GM18498 (cell line): Measurements from ENCODE around the gene ZCCHC4.
"Not testable (repeated sequence)": the region's sequence is repeated elsewhere in the genome, so short reads cannot be mapped to it uniquely, and the experiment has no call there.

Source experiments
- ATAC-seq: cut with Tn5 transposase; IDR thresholded peaks from one replicate; pipeline ENCODE4 v1.9.1; 2021; ENCODE audit warnings: mild to moderate bottlenecking, moderate library complexity; ENCODE audit not compliant: unreplicated experiment

The ZCCHC4 gene

DNA sequence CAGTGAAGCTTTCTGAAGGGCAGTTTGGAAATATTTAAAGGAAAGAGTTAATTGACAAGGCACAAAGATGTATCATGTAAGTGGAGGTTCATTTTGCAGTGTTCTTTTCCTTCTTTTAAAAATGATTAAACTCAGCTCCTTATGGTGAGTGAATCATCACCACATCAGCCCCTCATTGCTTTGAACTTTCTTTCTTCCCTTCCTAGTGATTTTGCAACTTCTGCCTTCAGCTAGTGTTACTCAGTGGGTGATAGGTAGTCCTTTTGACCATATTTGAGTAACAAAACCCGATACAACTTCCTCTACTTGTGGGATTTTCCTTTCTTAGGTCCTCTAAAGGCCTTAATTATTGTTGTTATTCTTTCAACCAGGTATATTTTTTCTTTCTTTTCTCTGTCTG is 8.2 kb downstream of the ZCCHC4 start:
- no peak for ATAC-seq

DNA sequence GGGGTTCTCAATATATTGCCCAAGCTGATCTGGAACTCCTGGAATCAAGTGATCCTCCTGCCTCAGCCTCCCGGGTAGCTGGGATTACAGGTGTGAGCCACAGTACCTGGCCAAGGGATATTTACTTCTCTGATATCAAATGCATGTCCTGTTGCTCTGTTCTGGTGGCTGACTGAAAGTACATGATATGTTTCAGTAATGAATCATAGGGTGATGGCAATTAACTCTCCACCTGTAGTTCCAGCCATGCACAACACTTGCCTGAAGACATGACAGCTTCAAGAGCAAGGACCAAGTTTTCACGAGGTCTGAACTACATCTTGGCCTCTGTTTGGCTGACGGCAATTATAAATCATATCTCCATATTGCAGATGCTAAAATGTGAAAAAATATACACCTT is 9.1 kb downstream of the ZCCHC4 start:
- ATAC-seq, result no peak

DNA sequence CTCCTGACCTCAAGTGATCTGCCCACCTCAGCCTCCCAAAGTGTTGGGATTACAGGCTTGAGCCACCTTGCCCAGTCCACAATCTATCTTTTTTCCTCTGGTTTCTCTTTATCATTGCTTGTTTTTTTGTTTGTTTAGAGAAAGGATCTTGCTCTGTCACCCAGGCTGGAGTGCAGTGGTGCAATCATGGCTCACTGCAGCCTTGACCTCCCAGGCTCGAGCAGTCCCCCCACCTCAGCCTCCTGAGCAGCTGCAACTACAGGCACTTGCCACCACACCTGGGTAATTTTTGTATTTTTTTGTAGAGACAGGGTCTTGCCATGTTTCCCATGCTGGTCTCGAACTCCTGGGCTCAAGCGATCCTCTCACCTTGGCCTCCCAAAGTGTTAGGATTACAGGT is 15.9 kb downstream of the ZCCHC4 start:
- not testable (repeated sequence) for ATAC-seq

DNA sequence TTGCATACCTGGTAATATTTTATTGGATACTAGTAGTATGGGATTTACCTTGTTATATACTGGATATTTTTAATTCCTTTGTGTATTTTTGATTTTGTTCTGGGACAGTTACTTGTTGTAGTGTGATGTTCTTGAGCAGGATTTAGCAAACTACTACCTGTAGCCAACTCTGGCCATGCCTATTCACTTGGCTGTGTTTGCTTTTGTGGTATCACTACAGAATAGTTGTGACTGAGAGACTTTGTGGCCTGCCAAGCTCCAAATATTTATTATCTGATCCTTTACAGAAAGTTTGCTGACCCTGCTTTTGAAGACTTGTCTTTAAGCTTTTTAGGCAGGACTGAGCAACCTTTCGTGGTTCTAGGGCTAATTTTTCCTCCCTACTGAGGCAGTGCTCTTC is 17.8 kb downstream of the ZCCHC4 start:
- no peak for ATAC-seq

DNA sequence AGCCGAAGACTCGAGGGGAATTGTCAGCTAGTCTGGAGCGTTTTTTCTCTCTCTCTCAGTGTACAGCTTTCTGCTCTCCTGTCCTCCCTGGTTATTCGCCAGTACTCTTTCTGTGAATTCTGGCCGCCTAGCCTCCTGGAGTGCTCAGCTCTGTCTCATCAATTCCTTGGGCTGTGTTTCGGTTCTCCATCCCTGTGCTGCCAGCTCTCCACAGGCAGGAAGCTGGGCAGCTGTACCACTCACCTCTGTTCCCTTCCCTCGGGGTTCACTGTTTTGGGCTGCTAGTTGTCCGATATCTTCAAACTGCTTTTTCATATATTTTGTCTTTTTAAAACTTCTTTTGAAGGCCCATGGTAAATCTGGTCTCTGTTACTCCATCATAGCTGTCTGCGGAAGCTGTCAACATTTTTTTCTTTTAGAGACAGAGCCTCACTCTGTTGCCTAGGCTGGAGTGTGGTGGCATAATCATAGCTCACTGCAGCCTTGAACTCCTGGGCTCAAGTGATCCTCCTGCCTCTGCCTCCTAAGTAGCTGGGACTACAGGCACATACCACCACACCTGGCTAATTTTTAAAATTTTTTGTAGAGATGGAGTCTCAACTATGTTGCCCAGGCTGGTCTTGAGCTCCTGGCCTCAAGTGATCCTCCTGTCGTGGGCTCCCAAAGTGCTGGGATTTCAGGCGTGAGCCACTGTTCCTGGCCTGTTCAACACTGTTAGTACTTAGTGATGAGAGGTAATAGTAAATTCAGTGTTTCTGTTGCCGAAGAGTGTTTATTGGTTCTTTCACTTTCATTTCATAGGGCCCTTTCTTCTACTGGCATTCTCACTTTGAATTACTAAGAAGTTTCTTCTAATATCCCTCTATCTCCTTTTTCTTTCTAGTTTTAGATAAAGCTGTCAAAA is 18.6 kb downstream of the ZCCHC4 start:
- peak; percentile 87 for ATAC-seq

DNA sequence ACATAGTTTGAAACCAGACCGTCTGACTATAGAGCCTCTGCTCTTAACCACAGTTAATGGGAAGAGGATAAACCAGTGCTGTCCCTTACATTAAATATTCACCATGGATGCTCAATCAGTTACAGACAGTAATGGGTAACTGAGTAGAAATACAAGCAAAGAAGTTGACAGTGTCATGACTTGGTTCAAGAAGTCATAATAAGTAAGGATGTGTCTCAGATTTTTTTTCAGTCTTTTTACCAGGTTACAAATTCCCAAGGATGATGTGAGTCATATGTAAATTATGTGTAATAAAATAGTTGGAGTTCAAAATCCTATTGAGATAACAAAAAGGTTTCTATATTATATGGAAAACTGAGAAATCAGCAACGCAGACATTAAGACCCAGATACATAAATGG is 31.1 kb downstream of the ZCCHC4 start:
- no peak for ATAC-seq

DNA sequence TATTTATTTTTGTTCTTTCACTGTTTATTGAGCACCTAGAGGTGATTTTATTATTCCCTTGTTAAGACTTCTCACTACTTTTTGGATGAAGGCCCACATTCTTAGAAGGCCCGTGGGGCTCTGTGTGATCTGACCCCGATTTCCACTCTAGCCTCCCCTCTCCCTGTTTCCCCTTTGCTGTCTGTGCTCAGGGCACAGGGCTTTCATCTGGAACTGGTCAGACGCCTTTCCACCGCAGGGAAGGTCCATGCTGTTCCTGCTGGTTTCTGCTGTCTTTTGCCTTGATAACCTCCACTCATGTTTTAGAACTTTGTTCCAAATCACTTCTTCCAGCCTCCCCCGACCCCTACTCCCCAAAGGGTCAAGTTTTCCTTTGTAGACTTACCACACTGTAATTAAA is 33.2 kb downstream of the ZCCHC4 start:
- no peak for ATAC-seq

DNA sequence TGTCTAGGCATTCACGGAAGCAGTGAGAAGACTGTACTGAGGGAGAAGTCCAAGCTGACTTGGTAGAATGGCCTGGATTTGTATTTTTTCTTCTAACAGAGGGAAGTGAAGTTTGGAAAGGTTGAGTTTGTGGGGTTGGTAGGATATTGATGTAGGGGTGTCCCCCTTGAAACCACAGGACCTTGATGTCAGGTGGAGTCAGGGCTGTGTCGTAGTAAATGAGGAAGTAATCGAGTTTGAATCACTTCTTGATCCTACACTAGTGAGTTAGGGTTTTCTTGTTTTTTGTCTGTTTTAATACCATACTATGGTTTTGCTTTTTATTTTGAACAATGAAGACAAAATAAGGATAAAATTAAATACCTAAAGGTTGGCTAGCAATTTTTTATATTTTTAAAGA is 34.3 kb downstream of the ZCCHC4 start:
- ATAC-seq, result no peak

DNA sequence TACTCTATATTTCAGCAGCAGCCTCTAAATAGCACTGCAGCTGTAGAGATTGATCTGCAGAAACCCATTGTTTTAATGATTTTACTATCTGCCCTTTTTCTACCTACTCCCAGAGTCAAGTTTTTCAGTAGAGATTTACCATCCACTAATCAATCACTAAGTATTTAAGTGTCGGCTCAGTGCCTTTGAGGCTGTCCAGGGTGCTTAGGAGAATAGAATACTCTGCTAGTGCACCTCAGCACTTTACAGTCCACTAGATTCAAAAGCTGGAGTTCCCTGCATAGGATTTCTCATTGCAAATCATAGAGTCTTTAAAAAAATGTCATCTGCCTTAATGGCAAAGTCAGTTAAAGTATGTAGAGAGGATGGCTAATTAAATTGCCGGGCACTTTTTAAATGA is 34.9 kb downstream of the ZCCHC4 start:
- no peak for ATAC-seq

DNA sequence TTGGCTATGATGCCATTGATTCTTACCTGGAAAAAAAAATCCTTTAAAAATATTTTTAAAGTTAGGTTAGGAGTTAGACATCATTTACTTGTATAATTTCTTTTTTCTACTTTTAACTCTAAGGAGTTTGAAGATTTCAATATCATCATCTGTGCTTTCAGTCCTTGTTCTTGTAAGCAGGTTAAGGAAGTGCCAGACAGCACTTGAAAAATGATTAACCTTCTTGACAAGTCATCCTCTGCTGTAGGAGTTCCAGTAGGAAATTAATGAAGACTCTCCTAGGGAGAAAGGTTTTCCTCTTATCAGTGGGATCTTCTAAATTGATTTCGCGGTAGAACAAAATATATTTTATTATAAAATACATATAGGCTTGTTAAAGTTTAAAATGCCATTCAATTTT is 35.4 kb downstream of the ZCCHC4 start:
- ATAC-seq, result no peak

DNA sequence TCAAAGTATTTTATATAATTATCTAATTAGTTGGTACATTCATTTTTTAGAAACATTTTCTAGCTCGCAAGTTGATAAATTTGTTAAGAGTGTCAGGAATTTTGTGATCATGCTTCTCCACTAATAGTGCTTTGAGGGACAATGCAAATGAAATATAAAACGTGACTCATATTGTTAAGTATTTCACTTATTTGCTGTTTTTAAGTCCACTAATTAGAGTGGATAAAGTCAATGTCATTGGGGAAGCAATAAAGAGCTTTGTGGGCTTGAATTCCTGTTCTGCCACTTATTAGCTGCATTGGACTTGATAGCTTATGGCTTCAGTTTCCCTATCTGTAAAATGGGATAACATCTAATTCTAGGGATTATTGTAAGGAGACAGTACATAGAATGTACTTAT is 38.0 kb downstream of the ZCCHC4 start:
- ATAC-seq, result no peak

DNA sequence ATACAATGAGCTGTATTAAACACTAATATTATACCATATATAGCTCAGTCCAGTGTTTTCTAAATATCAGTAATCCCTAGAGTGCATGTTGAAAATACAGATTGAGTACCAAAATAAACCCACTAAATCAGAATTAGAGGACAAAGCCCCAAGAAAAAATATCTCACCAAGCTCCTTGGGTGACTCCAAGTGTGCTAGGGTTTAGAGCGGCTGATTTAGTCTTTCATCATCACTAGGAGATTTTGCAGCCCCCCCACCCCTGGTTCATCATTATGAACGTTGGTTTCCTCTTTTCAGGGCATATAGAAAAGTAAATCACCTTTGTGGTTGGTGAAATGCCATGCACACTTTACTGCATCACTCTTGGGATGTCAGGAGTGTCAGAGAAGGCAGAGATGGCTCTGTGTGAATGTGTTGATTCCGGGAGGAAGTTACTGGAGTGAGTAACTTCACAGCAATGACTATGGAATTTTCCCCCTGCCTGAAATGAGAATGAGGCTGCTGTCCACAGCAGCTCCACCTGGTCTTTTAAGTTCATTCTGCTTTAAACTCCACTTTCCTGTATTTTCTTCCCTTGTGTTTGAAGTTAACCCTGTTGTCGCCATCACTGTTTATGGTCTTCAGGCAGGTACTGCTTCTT is 39.3 kb downstream of the ZCCHC4 start:
- ATAC-seq, result no peak

DNA sequence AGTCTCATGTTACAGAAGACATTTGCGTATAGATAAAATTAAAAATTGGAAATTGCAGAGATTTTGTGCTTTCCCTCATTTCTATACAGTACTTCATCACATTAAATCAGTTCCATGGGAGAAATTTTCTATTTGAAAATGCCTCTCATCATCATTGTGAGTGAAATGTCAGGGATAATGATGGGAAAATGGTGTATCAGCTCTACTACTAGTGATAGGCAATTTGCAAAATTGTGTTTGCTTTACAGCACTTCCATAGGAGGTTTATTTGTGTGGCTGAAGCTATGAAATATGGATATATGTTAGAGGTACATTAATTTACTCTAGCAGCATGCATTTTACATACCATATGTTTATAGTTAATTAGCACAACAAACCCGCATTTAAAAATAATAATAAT is 43.5 kb downstream of the ZCCHC4 start:
- no peak for ATAC-seq

DNA sequence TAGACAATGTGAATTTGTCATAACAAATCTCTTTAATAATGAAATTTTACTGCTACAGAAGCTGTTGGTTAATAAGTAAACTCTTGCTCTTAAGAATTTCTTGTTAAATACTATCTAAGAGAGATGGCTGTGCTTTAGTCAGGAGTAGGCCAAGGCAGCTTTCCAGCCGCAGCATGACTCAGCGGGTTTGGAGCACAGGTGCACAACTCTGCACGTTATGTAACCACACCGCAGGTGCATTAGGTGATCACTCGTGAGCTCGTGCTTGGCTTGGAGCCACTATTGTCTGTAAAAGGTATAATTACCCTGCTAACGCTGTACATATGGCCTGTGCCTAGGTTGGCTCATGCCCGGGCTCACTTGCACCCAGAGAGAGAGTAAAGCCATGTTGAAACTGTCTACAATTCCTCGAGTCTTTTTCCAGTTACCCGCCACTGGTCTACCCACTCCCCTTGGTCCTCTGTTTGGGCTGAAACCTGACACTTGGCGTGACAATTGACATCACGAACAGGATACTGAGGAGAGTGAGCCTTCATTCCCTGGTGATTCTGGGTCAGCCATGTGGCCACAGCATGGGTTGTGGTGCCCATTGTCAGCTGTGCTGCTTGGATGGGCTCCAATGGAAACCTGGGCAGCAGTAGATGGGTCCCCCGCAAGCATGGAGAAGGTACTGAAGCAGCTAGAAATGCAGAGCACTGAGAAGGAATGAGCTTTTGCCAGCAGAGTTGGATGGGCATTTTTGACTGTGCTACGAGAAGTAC is 46.1 kb downstream of the ZCCHC4 start:
- no peak for ATAC-seq

DNA sequence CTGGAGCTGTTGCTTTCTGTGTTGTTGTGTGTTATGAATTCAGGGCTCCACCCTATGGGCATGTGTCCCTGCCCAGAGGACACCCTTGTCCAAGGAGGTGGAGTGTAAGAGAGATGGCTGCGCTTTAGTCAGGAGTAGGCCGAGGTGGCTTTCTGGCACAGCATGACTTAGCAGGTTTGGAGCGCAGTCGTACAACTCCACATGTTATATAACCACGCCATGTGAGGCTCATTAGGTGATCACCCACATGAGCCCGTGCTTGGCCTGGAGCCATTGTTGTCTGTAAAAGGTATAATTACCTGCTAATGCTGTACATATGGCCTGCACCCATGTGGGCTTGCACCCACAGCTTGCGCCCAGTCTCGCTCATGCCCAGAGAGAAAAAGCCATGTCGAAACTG is 48.7 kb downstream of the ZCCHC4 start:
- no peak for ATAC-seq

DNA sequence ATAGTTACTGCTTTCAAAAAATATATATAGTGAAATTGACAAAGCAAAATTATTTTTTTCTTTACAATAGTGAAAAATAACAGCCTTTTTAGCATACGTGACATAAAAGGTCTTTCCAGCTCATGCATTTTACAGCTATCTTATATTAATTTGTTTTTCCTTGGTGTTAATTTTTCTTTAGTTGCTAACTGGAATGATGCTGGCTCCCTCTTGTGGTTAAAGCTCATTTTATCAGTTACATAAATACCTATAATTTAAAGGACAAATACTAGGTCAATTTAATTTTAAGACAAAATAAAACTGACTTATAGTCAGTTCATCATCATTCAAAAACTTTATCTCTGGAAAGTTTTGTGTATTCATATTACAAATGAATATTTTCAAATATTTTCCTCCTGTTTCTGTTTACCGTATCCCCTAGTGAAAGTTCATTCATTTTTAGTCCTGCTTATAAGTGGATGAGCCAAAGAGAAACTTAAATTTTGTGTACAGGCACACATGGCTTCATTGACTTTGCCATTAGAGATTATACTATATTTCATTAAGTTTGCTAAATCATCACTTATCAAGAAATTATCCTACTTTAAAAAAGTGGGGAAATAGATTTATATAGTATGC is 54.5 kb downstream of the ZCCHC4 start:
- no peak for ATAC-seq

DNA sequence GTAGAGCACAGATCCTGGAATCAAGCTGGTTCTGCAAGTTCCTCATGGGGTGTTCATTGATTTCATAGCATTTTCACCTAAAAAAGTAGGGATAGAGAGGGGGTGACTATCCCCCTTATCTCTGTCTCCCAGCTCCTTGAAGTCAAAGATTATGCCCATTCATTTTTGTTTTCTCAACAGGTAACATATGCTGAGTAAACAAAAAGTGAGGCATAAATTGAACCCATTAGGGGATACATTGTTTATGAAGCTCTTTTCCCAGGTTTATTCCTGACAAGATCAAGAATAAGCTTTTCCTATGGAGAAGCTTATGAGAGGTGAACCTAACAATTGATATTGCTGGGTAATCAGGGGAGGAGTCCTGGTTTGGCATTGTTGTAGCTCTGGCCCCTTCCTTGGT is 55.3 kb downstream of the ZCCHC4 start:
- ATAC-seq, result no peak

DNA sequence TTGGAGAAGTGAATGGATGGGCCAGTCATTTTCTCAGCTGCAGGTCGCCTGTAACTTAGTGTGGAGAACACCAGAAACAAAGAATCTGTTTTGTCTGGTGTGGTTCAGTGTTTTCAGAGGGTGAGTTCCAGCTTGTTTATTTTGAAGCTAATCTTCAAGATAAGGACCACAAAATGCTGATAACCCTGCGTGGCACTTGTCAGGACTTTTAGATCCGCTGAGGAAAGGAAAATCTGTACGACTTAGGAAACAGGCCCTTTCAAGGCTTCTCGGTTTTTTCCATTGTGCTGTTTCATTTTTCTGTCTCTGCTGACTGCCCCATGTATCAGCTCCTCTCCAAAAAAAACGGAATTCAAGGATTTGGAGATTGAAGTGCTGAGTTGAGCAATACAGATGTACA is 55.7 kb downstream of the ZCCHC4 start:
- ATAC-seq, result no peak

DNA sequence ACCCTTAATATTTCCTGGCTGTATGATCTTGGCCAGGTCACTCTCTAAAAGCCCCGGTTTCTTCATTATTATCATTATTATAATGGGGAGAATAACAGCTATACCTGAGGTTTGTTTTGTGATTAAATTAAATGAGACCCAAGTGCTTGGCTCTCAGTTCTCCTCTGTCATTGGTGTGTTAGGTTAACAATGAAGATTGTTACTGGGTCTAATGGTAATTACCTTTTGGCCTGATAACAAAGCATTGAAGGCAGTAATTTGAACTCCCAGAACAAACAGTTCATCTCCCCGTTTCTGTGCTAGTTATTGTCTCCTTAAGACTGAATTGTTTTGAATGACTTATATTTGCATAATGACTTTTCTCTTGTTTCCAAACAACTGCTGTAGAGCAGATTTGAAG is 57.7 kb downstream of the ZCCHC4 start:
- ATAC-seq, result no peak

DNA sequence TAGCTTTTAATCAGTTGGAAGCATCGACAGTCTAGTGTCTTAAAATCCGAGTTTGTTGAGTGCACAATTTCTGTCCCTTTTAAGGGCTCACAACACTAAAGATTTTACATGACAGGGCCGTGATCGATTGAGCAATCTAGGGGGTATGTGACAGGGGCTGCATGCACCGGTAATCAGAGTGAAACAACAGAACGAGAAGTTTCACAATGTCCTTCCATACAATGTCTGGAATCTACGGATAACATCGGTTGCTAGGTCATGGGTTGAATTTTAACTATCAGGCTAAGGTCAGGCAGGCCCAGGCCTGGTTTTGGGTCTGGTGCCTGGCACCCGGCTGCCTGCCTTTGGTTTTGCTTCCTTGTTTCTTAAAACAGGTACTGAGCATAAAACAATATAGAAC is 60.0 kb downstream of the ZCCHC4 start:
- ATAC-seq, result not testable (repeated sequence)
